GM21717 (cell line): ENCODE results near the gene SPATA31A7.
"Not testable (repeated sequence)": the region's sequence is repeated elsewhere in the genome, so short reads cannot be mapped to it uniquely, and the experiment has no call there.

Experiments
- ATAC-seq: cut with Tn5 transposase; IDR thresholded peaks from one replicate; pipeline ENCODE4 v1.9.1; 2021; ENCODE audit warnings: mild to moderate bottlenecking, moderate library complexity; ENCODE audit not compliant: unreplicated experiment

The SPATA31A7 gene

GRCh38 chr9:61189736-61190135 lies at the start of gene SPATA31A7:
Gene SPATA31A7 (plus strand): TSS chr9:61190036. CDS start chr9:61190065, 29 bp downstream.
- not testable (repeated sequence) for ATAC-seq

DNA sequence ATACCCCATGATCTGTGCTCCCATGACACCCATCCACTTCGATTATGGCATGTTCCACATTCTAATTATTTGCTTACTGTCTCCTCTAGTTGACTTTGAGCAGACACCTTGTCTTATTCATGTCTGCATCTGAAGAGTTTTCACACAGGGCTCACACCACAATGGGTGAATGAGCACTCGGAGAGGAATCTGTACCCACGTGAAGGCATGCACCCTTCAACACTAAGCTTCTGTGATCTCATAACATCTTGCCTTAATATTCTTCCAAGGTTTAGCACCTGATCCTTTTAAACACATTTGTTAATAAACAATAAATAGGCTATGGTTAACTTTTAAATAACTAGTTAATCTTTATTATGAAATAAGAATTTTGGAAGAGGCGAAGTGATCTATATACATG lies 36.6 kb downstream of the SPATA31A7 start:
- not testable (repeated sequence) for ATAC-seq
